ENCODE measurements around the gene MYL1. TPM values are rescaled to one million over a fixed set of nuclear protein-coding genes. Genes with fewer than 3 reads are reported as not detected.

The MYL1 gene
- total and polyA plus RNA-seq, 2 donors (not counting 1 experiment from before 2014, with no cell fraction given), result not detected

DNA sequence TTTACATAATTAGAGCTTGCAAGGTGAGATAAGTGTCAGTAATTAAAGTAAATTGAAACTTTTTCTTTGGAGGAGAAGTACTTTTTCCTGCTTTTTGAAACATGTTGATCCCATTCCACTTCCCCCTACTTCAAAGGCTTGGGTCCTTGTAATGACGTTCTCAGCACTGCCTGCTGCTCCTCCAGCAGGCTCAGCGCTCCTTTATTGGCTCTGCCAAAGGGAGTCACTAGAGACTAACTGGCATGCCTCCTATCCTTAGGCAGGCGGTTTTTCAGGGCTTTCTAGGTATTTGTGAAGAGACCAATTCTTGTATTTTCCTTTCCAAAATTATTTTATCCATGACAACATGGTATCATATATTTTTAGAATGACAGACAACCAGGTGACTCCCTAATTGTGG, 45.8 kb downstream of the MYL1 start:
- Histone ChIP-seq H3K9me3 (ENCODE audit: control insufficient read depth, insufficient read depth, low read depth, low read length) (no peaks in the 10 kb centered on the region), H3K4me2 (ENCODE audit: extremely low read depth, insufficient read depth, low read length) (no peak overlapping the region), H3K4me3 (replicated peaks in 1 of 4; ENCODE audit: control extremely low read depth in 1 of 4, insufficient read depth in 1 of 4, low read depth in 3 of 4, low read length in 4 of 4) (no peak overlapping the region), H4K20me1 (ENCODE audit: control insufficient read depth, extremely low read depth, insufficient read depth, low read length) (no peaks in the 10 kb centered on the region), H3K27me3 (ENCODE audit: control insufficient read depth, insufficient read depth, low read length) (no peaks in the 10 kb centered on the region), H3K4me1 (ENCODE audit: control insufficient read depth, extremely low read depth, insufficient read depth, low read length) (no peaks in the 10 kb centered on the region), H2AFZ (ENCODE audit: low read length) (no peak overlapping the region), H3K36me3 (ENCODE audit: control insufficient read depth, insufficient read depth, low read length) (no peaks in the 10 kb centered on the region), H3K79me2 (ENCODE audit: control insufficient read depth, insufficient read depth, low read length) (no peaks in the 10 kb centered on the region), H3K9ac (ENCODE audit: insufficient read depth, low read length) (no peak overlapping the region), H3K27ac (ENCODE audit: insufficient read depth, low read length) (no peak overlapping the region)
- no peak for TF ChIP-seq EZH2 (IDR thresholded peaks at IDR 0.05; ENCODE audit: low read length, missing control alignments)
- no peak for TF ChIP-seq CTCF (conservative IDR thresholded peaks at IDR 0.05 in 1 of 2, IDR thresholded peaks at IDR 0.05 in 1 of 2; ENCODE audit: low read depth in 1 of 2, low read length in 2 of 2)
- no peak for DNase-seq (ENCODE audit: low read depth in 2 of 2)

- H3K9ac ChIP-seq (ENCODE audit: insufficient read depth, low read length), result no peak overlapping the region
- no peak overlapping the region for H3K4me2 ChIP-seq (ENCODE audit: extremely low read depth, insufficient read depth, low read length)
- H3K27ac ChIP-seq (ENCODE audit: insufficient read depth, low read length), result no peak overlapping the region
- no peaks in the 10 kb centered on the region for H4K20me1 ChIP-seq (ENCODE audit: control insufficient read depth, extremely low read depth, insufficient read depth, low read length)
- no peaks in the 10 kb centered on the region for H3K9me3 ChIP-seq (ENCODE audit: control insufficient read depth, insufficient read depth, low read depth, low read length)
- no peaks in the 10 kb centered on the region for H3K27me3 ChIP-seq (ENCODE audit: control insufficient read depth, insufficient read depth, low read length)
- no peaks in the 10 kb centered on the region for H3K36me3 ChIP-seq (ENCODE audit: control insufficient read depth, insufficient read depth, low read length)
- no peaks in the 10 kb centered on the region for H3K4me1 ChIP-seq (ENCODE audit: control insufficient read depth, extremely low read depth, insufficient read depth, low read length)
- no peak for TF ChIP-seq EZH2 (IDR thresholded peaks at IDR 0.05; ENCODE audit: low read length, missing control alignments)
- no peak overlapping the region for H2AFZ ChIP-seq (ENCODE audit: low read length)
- H3K4me3 ChIP-seq (replicated peaks in 1 of 4; ENCODE audit: control extremely low read depth in 1 of 4, insufficient read depth in 1 of 4, low read depth in 3 of 4, low read length in 4 of 4), result no peak overlapping the region
- no peak for DNase-seq (ENCODE audit: low read depth in 2 of 2)
- H3K79me2 ChIP-seq (ENCODE audit: control insufficient read depth, insufficient read depth, low read length), result no peaks in the 10 kb centered on the region
Observed at GRCh38 chr2:210268281-210268680, 46.7 kb downstream of the MYL1 start.

GRCh38 chr2:210267698-210268097, 47.3 kb downstream of the MYL1 start:
- Histone ChIP-seq H3K27ac (ENCODE audit: insufficient read depth, low read length) (no peak overlapping the region), H3K36me3 (ENCODE audit: control insufficient read depth, insufficient read depth, low read length) (no peaks in the 10 kb centered on the region), H3K79me2 (ENCODE audit: control insufficient read depth, insufficient read depth, low read length) (no peaks in the 10 kb centered on the region), H3K9ac (ENCODE audit: insufficient read depth, low read length) (no peak overlapping the region), H2AFZ (ENCODE audit: low read length) (no peak overlapping the region), H3K27me3 (ENCODE audit: control insufficient read depth, insufficient read depth, low read length) (no peaks in the 10 kb centered on the region), H4K20me1 (ENCODE audit: control insufficient read depth, extremely low read depth, insufficient read depth, low read length) (no peaks in the 10 kb centered on the region), H3K9me3 (ENCODE audit: control insufficient read depth, insufficient read depth, low read depth, low read length) (no peaks in the 10 kb centered on the region), H3K4me1 (ENCODE audit: control insufficient read depth, extremely low read depth, insufficient read depth, low read length) (no peaks in the 10 kb centered on the region), H3K4me3 (replicated peaks in 1 of 4; ENCODE audit: control extremely low read depth in 1 of 4, insufficient read depth in 1 of 4, low read depth in 3 of 4, low read length in 4 of 4) (no peak overlapping the region), H3K4me2 (ENCODE audit: extremely low read depth, insufficient read depth, low read length) (no peak overlapping the region)
- no peak for DNase-seq (ENCODE audit: low read depth in 2 of 2)
- no peak for TF ChIP-seq CTCF (conservative IDR thresholded peaks at IDR 0.05 in 1 of 2, IDR thresholded peaks at IDR 0.05 in 1 of 2; ENCODE audit: low read depth in 1 of 2, low read length in 2 of 2)
- TF ChIP-seq EZH2 (IDR thresholded peaks at IDR 0.05; ENCODE audit: low read length, missing control alignments), result no peak

Data from fibroblast of lung (primary cell).